ENCODE results near the gene GNG10. TPM values are rescaled to one million over a fixed set of nuclear protein-coding genes. Genes with fewer than 3 reads are reported as not detected.
"Not testable (repeated sequence)": the region's sequence is repeated elsewhere in the genome, so short reads cannot be mapped to it uniquely, and the experiment has no call there.

Gene GNG10
- polyA plus RNA-seq, 1 experiment = 108 TPM

DNA sequence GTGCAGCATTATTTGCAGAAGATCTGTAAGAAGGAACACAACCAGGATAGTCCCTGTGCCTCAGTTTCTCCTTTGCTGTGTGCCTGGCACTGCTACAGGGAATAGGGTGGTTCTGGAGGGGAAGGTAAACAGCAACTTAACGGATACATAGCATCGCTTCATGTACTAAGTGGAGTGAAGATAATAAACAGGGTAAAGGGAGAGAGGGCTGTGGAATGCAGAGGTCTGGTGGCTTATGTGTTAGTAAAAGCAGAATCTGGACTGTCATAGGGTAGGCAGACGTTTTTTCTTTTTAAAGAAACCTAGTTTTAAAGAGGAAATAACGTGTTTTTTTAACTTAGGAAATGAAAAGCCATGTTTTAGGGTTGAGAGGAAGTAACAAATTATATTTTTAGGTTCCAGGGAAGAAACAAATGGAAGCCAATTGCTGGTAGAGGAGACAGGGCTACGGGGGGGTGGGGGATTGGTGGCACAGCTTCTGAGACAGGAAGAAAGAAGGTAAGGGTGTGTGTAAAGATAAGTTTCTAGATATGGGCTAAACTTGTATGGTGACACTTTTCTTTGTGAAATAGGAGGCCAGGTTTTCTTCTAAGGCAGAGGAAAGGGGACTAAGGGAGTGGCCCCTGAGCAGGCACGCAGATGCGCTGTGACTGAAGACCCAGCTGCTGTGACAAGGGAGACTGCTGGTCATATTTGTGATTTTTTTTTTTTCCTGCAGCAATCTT lies 1.3 kb downstream of the GNG10 start:
- DNase-seq (ENCODE audit: low read depth, low spot score) = no peak
- POLR2A ChIA-PET = interaction anchor here (2.2 kb wide), 1 partner anchor 31 kb away, joined by 13 read pairs; the partner anchor contains the start of gene DNAJC25
- TF ChIP-seq, protein P1, sequence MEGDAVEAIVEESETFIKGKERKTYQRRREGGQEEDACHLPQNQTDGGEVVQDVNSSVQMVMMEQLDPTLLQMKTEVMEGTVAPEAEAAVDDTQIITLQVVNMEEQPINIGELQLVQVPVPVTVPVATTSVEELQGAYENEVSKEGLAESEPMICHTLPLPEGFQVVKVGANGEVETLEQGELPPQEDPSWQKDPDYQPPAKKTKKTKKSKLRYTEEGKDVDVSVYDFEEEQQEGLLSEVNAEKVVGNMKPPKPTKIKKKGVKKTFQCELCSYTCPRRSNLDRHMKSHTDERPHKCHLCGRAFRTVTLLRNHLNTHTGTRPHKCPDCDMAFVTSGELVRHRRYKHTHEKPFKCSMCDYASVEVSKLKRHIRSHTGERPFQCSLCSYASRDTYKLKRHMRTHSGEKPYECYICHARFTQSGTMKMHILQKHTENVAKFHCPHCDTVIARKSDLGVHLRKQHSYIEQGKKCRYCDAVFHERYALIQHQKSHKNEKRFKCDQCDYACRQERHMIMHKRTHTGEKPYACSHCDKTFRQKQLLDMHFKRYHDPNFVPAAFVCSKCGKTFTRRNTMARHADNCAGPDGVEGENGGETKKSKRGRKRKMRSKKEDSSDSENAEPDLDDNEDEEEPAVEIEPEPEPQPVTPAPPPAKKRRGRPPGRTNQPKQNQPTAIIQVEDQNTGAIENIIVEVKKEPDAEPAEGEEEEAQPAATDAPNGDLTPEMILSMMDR (IDR thresholded peaks at IDR 0.05; ENCODE audit: low read depth, low read length) = no peak
- CTCF ChIA-PET = no interaction called here
- no peak overlapping the region for H3K27ac ChIP-seq (ENCODE audit: low read depth, low read length)
- H3K4me3 ChIP-seq (ENCODE audit: low read depth, low read length) = peak overlapping the region; percentile 90
- no peaks in the 10 kb centered on the region for H3K9me3 ChIP-seq (ENCODE audit: control insufficient read depth, insufficient read depth, low read length)
- no peaks in the 10 kb centered on the region for H3K27me3 ChIP-seq (ENCODE audit: control insufficient read depth, insufficient read depth, low read length)

DNA sequence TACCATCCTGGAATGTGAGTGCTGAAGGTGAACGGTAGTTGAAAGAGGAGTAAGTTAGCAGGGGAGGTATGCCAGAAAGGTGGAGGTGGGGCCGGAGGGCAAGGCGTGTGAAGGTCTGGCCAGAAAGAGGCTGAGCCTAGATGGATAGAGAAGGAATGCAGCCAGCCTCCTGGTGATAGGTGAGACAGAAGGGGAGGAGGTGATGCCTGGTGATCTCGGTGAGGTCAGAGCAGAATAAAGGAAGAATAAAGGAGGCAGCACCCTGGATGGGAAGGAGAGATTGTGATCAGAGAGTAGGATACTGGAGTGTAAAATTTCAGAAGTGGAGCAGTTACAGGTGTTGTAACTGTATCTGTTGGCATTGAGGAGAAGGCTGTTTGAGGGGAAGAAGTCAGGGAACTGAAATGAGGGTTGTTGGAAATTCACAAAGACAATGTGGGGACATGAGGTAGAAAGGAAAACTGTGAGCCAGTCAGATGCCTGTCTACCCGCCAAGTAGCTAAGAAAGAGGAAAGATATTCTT lies 2.0 kb downstream of the GNG10 start:
- H3K27ac ChIP-seq (ENCODE audit: low read depth, low read length) = no peak overlapping the region
- POLR2A ChIA-PET = interaction anchor here (0.7 kb wide), 1 partner anchor 1395 kb away, joined by 5 read pairs; no protein-coding TSS in a partner anchor
- no peaks in the 10 kb centered on the region for H3K27me3 ChIP-seq (ENCODE audit: control insufficient read depth, insufficient read depth, low read length)
- TF ChIP-seq, protein P1 (IDR thresholded peaks at IDR 0.05; ENCODE audit: low read depth, low read length) = no peak
- H3K9me3 ChIP-seq (ENCODE audit: control insufficient read depth, insufficient read depth, low read length) = no peaks in the 10 kb centered on the region
- H3K4me3 ChIP-seq (ENCODE audit: low read depth, low read length) = peak overlapping the region; percentile 90
- CTCF ChIA-PET = no interaction called here
- DNase-seq (ENCODE audit: low read depth, low spot score) = no peak

DNA sequence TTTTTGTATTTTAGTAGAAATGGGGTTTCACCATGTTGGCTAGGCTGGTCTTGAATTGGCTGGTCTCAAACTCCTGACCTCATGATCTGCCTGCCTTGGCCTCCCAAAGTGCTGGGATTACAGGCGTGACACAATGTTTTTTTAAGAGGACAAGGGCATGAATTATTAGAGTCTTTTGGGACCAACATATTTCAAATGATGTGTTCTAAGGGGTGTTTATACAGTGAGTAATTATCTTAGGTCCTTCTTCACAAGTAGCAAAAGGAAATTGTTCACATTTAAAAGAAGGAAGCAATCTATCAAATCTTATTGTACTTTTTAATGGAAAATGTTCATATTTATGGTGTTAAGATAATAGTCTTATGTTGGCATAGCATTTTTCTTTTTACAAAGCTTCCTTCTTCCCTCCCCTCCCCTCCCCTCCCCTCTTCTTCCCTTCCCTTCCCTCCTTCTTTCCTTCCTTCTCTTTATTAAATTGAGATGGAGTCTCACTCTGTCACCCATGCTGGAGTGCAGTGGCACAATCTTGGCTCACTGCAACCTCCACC lies 6.7 kb downstream of the GNG10 start:
- POLR2A ChIA-PET = no interaction called here
- Histone ChIP-seq H3K4me3 (ENCODE audit: low read depth, low read length) (no peak overlapping the region), H3K27ac (ENCODE audit: low read depth, low read length) (no peak overlapping the region), H3K9me3 (ENCODE audit: control insufficient read depth, insufficient read depth, low read length) (no peaks in the 10 kb centered on the region), H3K27me3 (ENCODE audit: control insufficient read depth, insufficient read depth, low read length) (no peaks in the 10 kb centered on the region)
- TF ChIP-seq, protein P1 (IDR thresholded peaks at IDR 0.05; ENCODE audit: low read depth, low read length) = no peak
- DNase-seq (ENCODE audit: low read depth, low spot score) = no peak
- CTCF ChIA-PET = no interaction called here

DNA sequence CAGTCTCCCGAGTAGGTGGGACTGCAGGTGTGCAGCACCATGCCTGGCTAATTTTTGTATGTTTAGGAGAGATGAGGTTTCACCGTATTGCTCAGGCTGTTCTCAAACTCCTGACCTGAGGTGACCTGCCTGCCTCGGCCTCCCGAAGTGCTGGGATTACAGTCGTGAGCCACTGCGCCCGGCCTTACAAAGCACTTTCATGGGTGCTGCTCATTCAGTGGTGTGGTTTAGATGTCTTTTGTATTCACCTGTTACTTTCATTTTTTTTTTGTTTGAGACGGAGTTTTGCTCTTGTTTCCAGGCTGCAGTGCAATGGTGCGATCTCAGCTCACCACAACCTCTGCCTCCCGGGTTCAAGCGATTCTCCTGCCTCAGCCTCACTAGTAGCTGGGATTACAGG lies 7.2 kb downstream of the GNG10 start:
- H3K9me3 ChIP-seq (ENCODE audit: control insufficient read depth, insufficient read depth, low read length); POLR2A ChIA-PET; DNase-seq (ENCODE audit: low read depth, low spot score); CTCF ChIA-PET; H3K4me3 ChIP-seq (ENCODE audit: low read depth, low read length); H3K27me3 ChIP-seq (ENCODE audit: control insufficient read depth, insufficient read depth, low read length); H3K27ac ChIP-seq (ENCODE audit: low read depth, low read length): not testable (repeated sequence)

DNA sequence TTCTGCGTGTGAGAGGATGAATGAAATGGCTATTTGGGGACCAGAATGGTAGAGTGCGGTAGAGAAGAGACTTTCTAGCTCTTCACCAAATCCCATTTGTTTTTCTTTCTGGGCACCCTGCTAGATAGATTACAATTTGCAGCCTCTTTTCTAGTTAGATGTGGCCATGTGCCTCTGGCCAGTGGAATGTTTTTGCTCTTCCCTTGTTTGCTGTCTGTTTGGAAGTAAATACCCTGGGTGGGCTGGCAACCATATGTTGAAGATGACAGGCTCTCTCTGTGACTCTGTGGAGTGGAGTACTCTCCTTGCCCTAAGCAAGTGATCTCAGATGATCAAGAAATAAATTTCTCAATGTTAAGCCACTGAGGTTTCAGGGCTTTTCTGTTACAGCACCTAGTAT lies 12.9 kb downstream of the GNG10 start:
- ChIA-PET POLR2A (no interaction called here), CTCF (interaction anchor here (1.3 kb wide), 1 partner anchor 17 kb away, joined by 5 read pairs; no protein-coding TSS in a partner anchor)
- TF ChIP-seq, protein P1 (IDR thresholded peaks at IDR 0.05; ENCODE audit: low read depth, low read length) = no peak

More for the DNA sequence above, 12.9 kb downstream of the GNG10 start:
- Histone ChIP-seq H3K27me3 (ENCODE audit: control insufficient read depth, insufficient read depth, low read length) (no peaks in the 10 kb centered on the region), H3K9me3 (ENCODE audit: control insufficient read depth, insufficient read depth, low read length) (peaks cover under 1% of the 10 kb centered on the region; the same call in 1 of the 2 replicates), H3K4me3 (ENCODE audit: low read depth, low read length) (no peak overlapping the region), H3K27ac (ENCODE audit: low read depth, low read length) (no peak overlapping the region)
- DNase-seq (ENCODE audit: low read depth, low spot score) = no peak

Data from AG04450 (cell line).